Measurements from ENCODE around the gene PIP5KL1.

- TF ChIP-seq CTCF (conservative IDR thresholded peaks at IDR 0.05; ENCODE audit: low read length): no peak
- TF ChIP-seq EZH2phosphoT487 (IDR thresholded peaks at IDR 0.05; ENCODE audit: borderline replicate concordance): no peak
Measured at GRCh38 chr9:127929625-127929979, 975 bp downstream of the PIP5KL1 start.
